Ovary (tissue), 3 donors: Measurements from ENCODE around the gene ASCC3.

Source experiments
- CTCF ChIP-seq, 3 donors: fragments of 450-650 bp in 2 of 3; fragments of 200-600 bp in 1 of 3; IDR thresholded peaks; one replicate each; pipeline versions ENCODE4 v1.5.1 to v1.8.0; 2016 to 2022; ENCODE audit warnings: antibody characterized with exemption in 3 of 3, mild to moderate bottlenecking in 1 of 3
- EP300 ChIP-seq: sonication (generic); formaldehyde crosslinking; IDR thresholded peaks from one replicate; pipeline ENCODE4 v1.6.1; 2017; ENCODE audit warnings: antibody characterized with exemption
- POLR2A ChIP-seq: fragments of 450-650 bp; IDR thresholded peaks from one replicate; pipeline ENCODE4 v1.6.1; 2017; ENCODE audit warnings: antibody characterized with exemption, mild to moderate bottlenecking, moderate library complexity
- donor health status: DM: no; HTN: no; CAD: no.

DNA sequence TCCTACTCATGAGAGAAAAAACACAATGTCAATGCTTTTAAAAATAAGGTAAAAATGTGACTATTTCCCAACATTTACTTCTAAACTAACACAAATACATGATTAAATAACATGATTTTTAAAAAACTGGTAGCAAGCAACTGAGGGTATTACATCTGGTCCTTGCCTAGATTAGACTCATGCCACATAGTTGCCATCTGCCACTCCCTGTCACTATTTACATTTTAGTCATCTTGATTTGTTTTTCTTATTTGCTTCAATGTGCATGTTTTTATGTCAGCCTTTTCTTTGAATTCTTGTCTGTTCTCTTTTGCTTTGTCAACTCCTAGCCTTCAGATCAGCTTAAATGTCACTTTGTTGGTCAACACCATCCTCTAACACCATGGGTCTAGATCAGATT lies 209.4 kb downstream of the ASCC3 start:
- no peak for TF ChIP-seq CTCF (IDR thresholded peaks at IDR 0.05)
- TF ChIP-seq EP300: no peak
- TF ChIP-seq POLR2A: no peak
